WTC11 (cell line): ENCODE results near the gene RPTOR. TPM values are rescaled to one million over a fixed set of nuclear protein-coding genes. Genes with fewer than 3 reads are reported as not detected.

ENCODE experiments used
- ATAC-seq: fragments of 200-7000 bp; cut with Tn5 transposase; 2 replicates; pipeline ENCODE4 v1.10.0; 2021; ENCODE audit warnings: mild to moderate bottlenecking, moderate library complexity
- CTCF ChIA-PET: fragments of 300-600 bp; sonication (Branson Sonifier 250); formaldehyde crosslinking; loops from one replicate; lab custom pipeline; 2021; ENCODE audit warnings: antibody characterized with exemption; lab: Charles Lee
- POLR2A ChIA-PET: fragments of 350-600 bp; sonication (Branson Sonifier 250); formaldehyde crosslinking; loops from one replicate; lab custom pipeline; 2021; ENCODE audit warnings: antibody characterized with exemption; lab: Charles Lee
- DNase-seq: peaks from one replicate; pipeline ENCODE4 v3.0.0; 2021; ENCODE audit warnings: low spot score
- H3K27ac Mint-ChIP-seq: 2 replicates; pipeline ENCODE4 v1.8.0; 2021; ENCODE audit warnings: mixed read lengths
- H3K27me3 Mint-ChIP-seq: 2 replicates; pipeline ENCODE4 v1.8.0; 2021; ENCODE audit warnings: low read depth, mild to moderate bottlenecking, moderate library complexity, mixed read lengths
- H3K36me3 Mint-ChIP-seq: 2 replicates; pipeline ENCODE4 v1.8.0; 2021; ENCODE audit warnings: mixed read lengths
- H3K4me1 Mint-ChIP-seq: 2 replicates; pipeline ENCODE4 v1.8.0; 2022; ENCODE audit warnings: mixed read lengths
- H3K4me3 Mint-ChIP-seq: 2 replicates; pipeline ENCODE4 v1.8.0; 2021; ENCODE audit warnings: mild to moderate bottlenecking, moderate library complexity, mixed read lengths
- H3K9me3 Mint-ChIP-seq: 2 replicates; pipeline ENCODE4 v1.8.0; 2021; ENCODE audit warnings: mixed read lengths
- ATF3 ChIP-seq: sonication (generic); formaldehyde crosslinking; conservative IDR thresholded peaks from 2 replicates; pipeline ENCODE4 v1.8.1; 2022; ENCODE audit warnings: mild to moderate bottlenecking, missing genetic modification reagents
- E2F5 ChIP-seq: sonication (generic); formaldehyde crosslinking; IDR thresholded peaks from 2 replicates; pipeline ENCODE4 v1.8.1; 2022; ENCODE audit warnings: mild to moderate bottlenecking, moderate library complexity, missing genetic modification reagents
- ELF4 ChIP-seq: sonication (generic); formaldehyde crosslinking; IDR thresholded peaks from 2 replicates; pipeline ENCODE4 v1.8.1; 2022; ENCODE audit warnings: low read depth, mild to moderate bottlenecking, moderate library complexity, missing genetic modification reagents
- EMX1 ChIP-seq: fragments of 250-450 bp; sonication (Bioruptor Pico); IDR thresholded peaks from 2 replicates; pipeline ENCODE4 v1.8.0; 2021; ENCODE audit warnings: mild to moderate bottlenecking
- ERG ChIP-seq: fragments of 250-450 bp; sonication (Bioruptor Pico); IDR thresholded peaks from 2 replicates; pipeline ENCODE4 v1.8.0; 2021; ENCODE audit warnings: mild to moderate bottlenecking
- FOXK1 ChIP-seq: sonication (generic); formaldehyde crosslinking; IDR thresholded peaks from 2 replicates; pipeline ENCODE4 v1.8.0; 2022; ENCODE audit warnings: mild to moderate bottlenecking, moderate library complexity, missing genetic modification reagents
- KAT7 ChIP-seq: sonication (generic); formaldehyde crosslinking; IDR thresholded peaks from 2 replicates; pipeline ENCODE4 v1.8.1; 2023; ENCODE audit warnings: missing genetic modification reagents, mild to moderate bottlenecking, borderline replicate concordance
- MLX ChIP-seq: sonication (generic); formaldehyde crosslinking; IDR thresholded peaks from 2 replicates; pipeline ENCODE4 v1.8.1; 2023; ENCODE audit warnings: mild to moderate bottlenecking, missing genetic modification reagents, moderate library complexity
- NR2C2 ChIP-seq: sonication (generic); formaldehyde crosslinking; IDR thresholded peaks from 2 replicates; pipeline ENCODE4 v1.8.0; 2022; ENCODE audit warnings: mild to moderate bottlenecking, missing genetic modification reagents
- PREB ChIP-seq: sonication (generic); formaldehyde crosslinking; IDR thresholded peaks from 2 replicates; pipeline ENCODE4 v1.8.1; 2022; ENCODE audit warnings: mild to moderate bottlenecking, missing genetic modification reagents, moderate library complexity, borderline replicate concordance
- PRRX2 ChIP-seq: fragments of 250-450 bp; sonication (Bioruptor Pico); IDR thresholded peaks from 2 replicates; pipeline ENCODE4 v1.8.0; 2021; ENCODE audit warnings: mild to moderate bottlenecking
- RELA ChIP-seq: sonication (generic); formaldehyde crosslinking; IDR thresholded peaks from 2 replicates; pipeline ENCODE4 v1.8.1; 2022; ENCODE audit warnings: missing genetic modification reagents, mild to moderate bottlenecking, borderline replicate concordance
- STAT6 ChIP-seq: sonication (generic); formaldehyde crosslinking; conservative IDR thresholded peaks from 2 replicates; pipeline ENCODE4 v1.8.1; 2023; ENCODE audit warnings: mild to moderate bottlenecking, low read depth, missing genetic modification reagents, moderate library complexity
- TEAD4 ChIP-seq: sonication (generic); formaldehyde crosslinking; IDR thresholded peaks from 2 replicates; pipeline ENCODE4 v1.8.0; 2022; ENCODE audit warnings: mild to moderate bottlenecking, missing genetic modification reagents
- TP53 ChIP-seq: sonication (generic); formaldehyde crosslinking; IDR thresholded peaks from 2 replicates; pipeline ENCODE4 v1.8.1; 2023; ENCODE audit warnings: mild to moderate bottlenecking, missing genetic modification reagents
- ZNF232 ChIP-seq: sonication (generic); formaldehyde crosslinking; IDR thresholded peaks from 2 replicates; pipeline ENCODE4 v1.8.0; 2022; ENCODE audit warnings: mild to moderate bottlenecking, missing genetic modification reagents
- ZNF317 ChIP-seq: sonication (generic); formaldehyde crosslinking; IDR thresholded peaks from 2 replicates; pipeline ENCODE4 v1.8.1; 2023; ENCODE audit warnings: low read depth, mild to moderate bottlenecking, moderate library complexity, missing genetic modification reagents, borderline replicate concordance
- ZNF423 ChIP-seq: fragments of 250-450 bp; sonication (Bioruptor Pico); IDR thresholded peaks from 2 replicates; pipeline ENCODE4 v2.1.2; 2022; ENCODE audit warnings: mild to moderate bottlenecking, moderate library complexity
- ZNF425 ChIP-seq: fragments of 250-450 bp; sonication (Bioruptor Pico); conservative IDR thresholded peaks from 2 replicates; pipeline ENCODE4 v1.9.0; 2021; ENCODE audit warnings: mild to moderate bottlenecking
- ZNF512 ChIP-seq: sonication (generic); formaldehyde crosslinking; IDR thresholded peaks from 2 replicates; pipeline ENCODE4 v1.8.1; 2022; ENCODE audit warnings: missing genetic modification reagents, borderline replicate concordance
- ZNF671 ChIP-seq: fragments of 250-450 bp; sonication (Bioruptor Pico); IDR thresholded peaks from 2 replicates; pipeline ENCODE4 v1.8.0; 2021; ENCODE audit warnings: mild to moderate bottlenecking
- total RNA-seq: library from RNA; stranded (reverse); gene quantifications from 3 replicates; pipeline ENCODE4 v1.2.3, GENCODE V29; 2021

The RPTOR gene
- total RNA-seq, 1 experiment from 2014 or later = 41.0 TPM

GRCh38 chr17:80837711-80838110, 293.1 kb downstream of the RPTOR start (continued):
- TF ChIP-seq ATF3 (CRISPR knock-in tag) (no peak), KAT7 (no peak), PRRX2 (no peak), TP53 (CRISPR knock-in tag) (no peak), ZNF512 (no peak), TEAD4 (no peak), FOXK1 (no peak), NR2C2 (no peak), ELF4 (CRISPR knock-in tag) (no peak), STAT6 (no peak), ZNF317 (no peak), MLX (CRISPR knock-in tag) (no peak)
- TF ChIP-seq, all 79 proteins: peak for 0

- Mint-ChIP-seq H3K4me1 (peaks cover 7% of the 10 kb centered on the region), H3K36me3 (no peaks in the 10 kb centered on the region; the same call in 1 of the 2 replicates), H3K4me3 (no peak overlapping the region), H3K9me3 (no peaks in the 10 kb centered on the region), H3K27ac (peak overlapping the region; percentile 36), H3K27me3 (no peaks in the 10 kb centered on the region)
- DNase-seq (no peak), ATAC-seq (no peak)
- CTCF ChIA-PET = interaction anchor here (1.3 to 2.4 kb wide), 2 partner anchors 21 to 61 kb away, joined by 3 to 7 read pairs; no protein-coding TSS in a partner anchor
- POLR2A ChIA-PET = no interaction called here
- no peak for TF ChIP-seq ZNF232 (CRISPR knock-in tag)
- TF ChIP-seq ZNF512 = no peak
- TF ChIP-seq EMX1 = no peak
- TF ChIP-seq PRRX2 = no peak
- no peak for TF ChIP-seq E2F5 (CRISPR knock-in tag)
- no peak for TF ChIP-seq ZNF425 (CRISPR knock-in tag)
- no peak for TF ChIP-seq RELA
- no peak for TF ChIP-seq ZNF671 (CRISPR knock-in tag)
- TF ChIP-seq ZNF423 (CRISPR knock-in tag) = no peak
- no peak for TF ChIP-seq PREB (CRISPR knock-in tag)
- no peak for TF ChIP-seq NR2C2
- no peak for TF ChIP-seq ERG (CRISPR knock-in tag)
These were observed 293.8 kb downstream of the RPTOR start for GRCh38 chr17:80838311-80839025.
